NB4 (cell line): ENCODE data around the gene MORN1.

Experiments used
- MYC ChIP-seq: IDR thresholded peaks from 2 replicates; pipeline ENCODE4 v1.6.1; 2011; ENCODE audit warnings: low read depth, low read length
- POLR2A ChIP-seq: IDR thresholded peaks from 2 replicates; pipeline ENCODE4 v1.6.1; 2011; ENCODE audit warnings: mild to moderate bottlenecking; ENCODE audit not compliant: insufficient read length; ENCODE audit errors: extremely low read depth
- TF ChIP-seq, protein P1 (sequence below): IDR thresholded peaks from one replicate; pipeline ENCODE4 v1.5.1; 2012; ENCODE audit warnings: low read depth, low read length
- TF ChIP-seq, protein P2 (sequence below): IDR thresholded peaks from 2 replicates; pipeline ENCODE4 v1.6.1; 2011; ENCODE audit warnings: low read depth, low read length

- TF ChIP-seq, protein P1, sequence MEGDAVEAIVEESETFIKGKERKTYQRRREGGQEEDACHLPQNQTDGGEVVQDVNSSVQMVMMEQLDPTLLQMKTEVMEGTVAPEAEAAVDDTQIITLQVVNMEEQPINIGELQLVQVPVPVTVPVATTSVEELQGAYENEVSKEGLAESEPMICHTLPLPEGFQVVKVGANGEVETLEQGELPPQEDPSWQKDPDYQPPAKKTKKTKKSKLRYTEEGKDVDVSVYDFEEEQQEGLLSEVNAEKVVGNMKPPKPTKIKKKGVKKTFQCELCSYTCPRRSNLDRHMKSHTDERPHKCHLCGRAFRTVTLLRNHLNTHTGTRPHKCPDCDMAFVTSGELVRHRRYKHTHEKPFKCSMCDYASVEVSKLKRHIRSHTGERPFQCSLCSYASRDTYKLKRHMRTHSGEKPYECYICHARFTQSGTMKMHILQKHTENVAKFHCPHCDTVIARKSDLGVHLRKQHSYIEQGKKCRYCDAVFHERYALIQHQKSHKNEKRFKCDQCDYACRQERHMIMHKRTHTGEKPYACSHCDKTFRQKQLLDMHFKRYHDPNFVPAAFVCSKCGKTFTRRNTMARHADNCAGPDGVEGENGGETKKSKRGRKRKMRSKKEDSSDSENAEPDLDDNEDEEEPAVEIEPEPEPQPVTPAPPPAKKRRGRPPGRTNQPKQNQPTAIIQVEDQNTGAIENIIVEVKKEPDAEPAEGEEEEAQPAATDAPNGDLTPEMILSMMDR, result no peak
- TF ChIP-seq, protein P2, sequence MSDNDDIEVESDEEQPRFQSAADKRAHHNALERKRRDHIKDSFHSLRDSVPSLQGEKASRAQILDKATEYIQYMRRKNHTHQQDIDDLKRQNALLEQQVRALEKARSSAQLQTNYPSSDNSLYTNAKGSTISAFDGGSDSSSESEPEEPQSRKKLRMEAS, result no peak
- TF ChIP-seq POLR2A, result no peak
- TF ChIP-seq MYC, result no peak
These were observed 3.4 kb upstream of the MORN1 start for GRCh38 chr1:2394761-2395160.
